Tibial nerve (tissue), 4 donors: ENCODE measurements around the gene PHF21B. TPM values are rescaled to one million over a fixed set of nuclear protein-coding genes. Genes with fewer than 3 reads are reported as not detected.

ENCODE experiments used
- DNase-seq, 2 donors: peaks; one replicate each; pipeline ENCODE4 v3.0.0-alpha.2; 2019; ENCODE audit warnings: low spot score in 2 of 2
- H3K27ac ChIP-seq, 4 donors: fragments of 200-600 bp; sonication (generic) in 3 of 4; one replicate each; pipeline ENCODE4 v1.5.1; 2017 to 2019; ENCODE audit warnings: mild to moderate bottlenecking in 1 of 4
- H3K27me3 ChIP-seq, 2 donors: fragments of 200-600 bp; sonication (generic) in 1 of 2; one replicate each; pipeline versions ENCODE4 v1.5.1 to v1.6.0; 2017 to 2019
- H3K36me3 ChIP-seq, 3 donors: fragments of 200-600 bp; sonication (generic); one replicate each; pipeline ENCODE4 v1.5.1; 2018 to 2019
- H3K4me1 ChIP-seq, 4 donors: fragments of 200-600 bp; sonication (generic) in 3 of 4; one replicate each; pipeline ENCODE4 v1.5.1; 2017 to 2019
- H3K4me3 ChIP-seq, 4 donors: fragments of 200-600 bp; sonication (generic) in 3 of 4; one replicate each; pipeline ENCODE4 v1.5.1; 2017 to 2019; ENCODE audit warnings: mild to moderate bottlenecking in 1 of 4, moderate library complexity in 1 of 4
- H3K9me3 ChIP-seq, 4 donors: fragments of 200-600 bp; sonication (generic) in 3 of 4; one replicate each; pipeline ENCODE4 v1.5.1; 2017 to 2019
- CTCF ChIP-seq, 5 experiments: fragments of 200-600 bp in 3 of 5; fragments of 450-650 bp in 2 of 5; sonication (generic) in 3 of 5; IDR thresholded peaks; one replicate each; pipeline ENCODE4 v1.5.1; 2016 to 2019; ENCODE audit warnings: antibody characterized with exemption in 5 of 5, mild to moderate bottlenecking in 3 of 5, moderate library complexity in 2 of 5
- EP300 ChIP-seq, 2 donors: sonication (generic); formaldehyde crosslinking; IDR thresholded peaks; one replicate each; pipeline ENCODE4 v1.6.1; 2017; ENCODE audit warnings: antibody characterized with exemption in 2 of 2, mild to moderate bottlenecking in 1 of 2
- POLR2A ChIP-seq, 2 donors: fragments of 450-650 bp; IDR thresholded peaks; one replicate each; pipeline ENCODE4 v1.6.1; 2017; ENCODE audit warnings: antibody characterized with exemption in 2 of 2, mild to moderate bottlenecking in 2 of 2, moderate library complexity in 2 of 2
- WGBS, 2 donors: methylation state at CpG; one replicate each; pipeline ENCODE4 v1.1.5; 2018; 5-methylcytosine and 5-hydroxymethylcytosine counted together
- total RNA-seq, 4 donors: library from RNA; depleted of rRNA; stranded (reverse); fragments of >200 nt; gene quantifications; one replicate each; pipeline ENCODE4 v1.1.0, GENCODE V29; 2016

Gene PHF21B
- total RNA-seq, 4 donors from 2014 or later: 0.39 to 4.2 (median 0.90) TPM; not detected in 1

DNA sequence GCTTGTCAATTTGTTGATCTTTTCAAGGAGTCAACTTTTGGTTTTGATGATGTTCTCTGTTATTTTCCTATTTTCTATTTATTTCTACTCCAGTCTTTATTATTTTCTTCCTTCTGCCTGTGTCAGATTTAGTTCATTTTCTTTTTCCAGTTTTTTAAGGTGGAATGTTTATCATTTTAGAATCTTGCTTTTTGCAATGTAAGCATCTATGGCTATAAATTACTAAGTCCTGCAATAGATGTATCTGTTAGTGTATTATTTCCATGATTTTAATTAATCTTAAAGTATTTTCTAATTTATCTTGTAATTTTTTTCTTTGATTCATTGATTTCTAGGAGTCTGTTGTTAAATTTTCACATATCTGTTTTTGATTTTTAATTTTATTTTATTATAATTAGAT is 175.7 kb downstream of the PHF21B start:
- Histone ChIP-seq H3K4me3 (no peak overlapping the region), H3K27me3 (no peaks in the 10 kb centered on the region), H3K27ac (no peak overlapping the region), H3K9me3 (peaks cover 0 to 51% (median 6%) of the 10 kb centered on the region in 4 donors), H3K36me3 (peaks cover 0 to 12% (median 0%) of the 10 kb centered on the region in 3 donors), H3K4me1 (no peaks in the 10 kb centered on the region)
- no peak for TF ChIP-seq CTCF (IDR thresholded peaks at IDR 0.05)
- no peak for TF ChIP-seq POLR2A (IDR thresholded peaks at IDR 0.05)
- no peak for DNase-seq

DNA sequence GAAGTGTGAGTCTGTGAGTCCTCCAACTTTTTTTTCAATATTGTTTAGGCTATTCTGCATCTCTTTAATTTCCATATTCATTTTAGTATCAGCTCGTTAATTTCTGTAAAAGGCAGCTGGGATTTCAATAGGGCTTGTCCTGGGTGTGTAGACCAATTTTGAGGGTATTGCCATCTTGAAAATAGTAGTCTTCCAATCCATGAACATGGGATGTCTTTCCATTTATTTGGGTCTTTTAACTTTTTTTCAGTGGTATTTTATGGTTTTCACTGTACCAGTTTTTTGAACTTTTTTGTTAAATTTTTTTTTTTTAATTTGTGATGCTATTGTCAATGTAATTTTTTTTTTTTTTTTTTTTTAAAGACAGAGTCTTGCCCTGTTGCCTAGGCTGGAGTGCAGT is 177.9 kb downstream of the PHF21B start:
- TF ChIP-seq EP300 (IDR thresholded peaks at IDR 0.05) (no peak), POLR2A (IDR thresholded peaks at IDR 0.05) (no peak), CTCF (IDR thresholded peaks at IDR 0.05) (no peak)
- no peaks in the 10 kb centered on the region for H3K27me3 ChIP-seq
- no peak overlapping the region for H3K4me3 ChIP-seq
- peaks cover 0 to 12% (median 0%) of the 10 kb centered on the region in 3 donors for H3K36me3 ChIP-seq
- H3K9me3 ChIP-seq: peaks cover 0 to 51% (median 6%) of the 10 kb centered on the region in 4 donors
- no peak for DNase-seq
- H3K4me1 ChIP-seq: no peaks in the 10 kb centered on the region
- WGBS, 2 donors: 53 to 70% methylated on average over 1 of the region's 1 CpG
- H3K27ac ChIP-seq: no peak overlapping the region

Other genes starting within 250 kb of the PHF21B start
- 10 to 100 TPM; 38.9 to 96.9 (median 72.0) TPM for gene NUP50, start 153.9 kb upstream of the PHF21B start, total RNA-seq
- gene KIAA0930, start 230.9 kb upstream of the PHF21B start, total RNA-seq: 10 to 100 TPM; 51.6 to 64.9 (median 62.0) TPM